ENCODE data around the gene RXRA.

RXRA gene

DNA sequence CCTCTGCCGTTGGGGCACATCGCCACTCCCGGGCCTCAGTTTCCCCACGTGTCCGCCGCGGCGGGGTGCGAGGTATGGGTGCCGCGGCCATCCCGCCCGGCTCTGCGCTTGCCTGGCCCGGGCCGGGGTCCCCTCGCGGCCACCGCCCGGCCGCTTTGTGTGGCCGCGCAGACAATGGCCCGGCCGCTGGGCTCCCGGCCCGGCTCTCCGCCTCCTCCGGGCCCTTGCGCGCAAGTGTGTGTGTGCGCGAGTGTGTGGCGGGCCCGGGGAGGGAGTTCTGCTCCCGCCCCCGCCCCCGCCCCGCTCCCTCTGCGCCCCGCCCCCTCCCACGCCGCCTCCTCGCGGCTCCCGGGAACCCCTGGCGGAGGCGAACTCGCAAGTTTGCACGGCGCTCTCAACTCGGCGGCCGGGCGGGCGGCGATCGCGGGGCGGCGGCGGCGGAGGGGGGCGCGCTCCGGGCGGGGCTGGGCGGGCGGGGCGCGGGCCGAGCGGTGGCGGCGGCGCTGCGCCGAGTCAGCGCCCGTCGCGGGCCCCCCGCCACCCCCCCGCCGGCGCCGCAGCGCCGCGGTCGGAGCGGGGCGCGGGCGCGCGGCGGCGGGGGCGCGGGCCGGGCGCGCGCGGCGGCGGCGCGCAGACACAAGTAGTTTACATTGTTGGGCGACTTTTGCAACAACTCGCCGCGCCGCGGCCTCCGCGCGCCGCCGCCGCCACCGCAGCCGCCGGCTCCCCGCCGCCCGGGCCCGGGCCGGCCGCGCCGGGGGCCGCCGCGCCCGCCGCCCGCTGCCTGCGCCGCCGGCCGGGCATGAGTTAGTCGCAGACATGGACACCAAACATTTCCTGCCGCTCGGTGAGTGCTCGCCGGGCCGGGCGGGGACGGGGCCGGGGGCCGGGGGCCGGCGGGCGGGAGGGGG is at the start of gene RXRA:
TSS of gene RXRA (plus strand) at position 643 of the 911 bp plus-strand sequence. CDS start at position 820, 177 bp downstream.
- FAIRE-seq: no peak

DNA sequence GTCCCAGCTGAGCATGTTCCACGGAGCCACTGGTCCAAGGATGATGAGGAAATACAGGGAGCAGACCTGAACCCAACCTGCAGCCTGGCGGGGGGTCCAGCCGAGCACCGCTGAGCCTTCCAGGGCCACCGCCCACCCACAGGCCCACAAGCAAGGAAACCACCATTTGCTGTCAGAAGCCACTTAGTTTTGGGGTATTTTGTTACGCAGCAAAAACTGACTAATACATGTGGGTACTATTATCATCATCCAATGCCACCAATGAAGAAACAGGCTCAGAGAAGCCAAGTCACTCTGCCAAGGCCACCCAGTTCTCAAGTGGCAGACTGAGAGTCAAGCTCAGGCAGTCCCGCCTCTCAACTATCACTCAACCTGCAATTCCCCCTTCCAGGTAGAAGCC is 48.0 kb upstream of the RXRA start:
- FAIRE-seq: no peak

DNA sequence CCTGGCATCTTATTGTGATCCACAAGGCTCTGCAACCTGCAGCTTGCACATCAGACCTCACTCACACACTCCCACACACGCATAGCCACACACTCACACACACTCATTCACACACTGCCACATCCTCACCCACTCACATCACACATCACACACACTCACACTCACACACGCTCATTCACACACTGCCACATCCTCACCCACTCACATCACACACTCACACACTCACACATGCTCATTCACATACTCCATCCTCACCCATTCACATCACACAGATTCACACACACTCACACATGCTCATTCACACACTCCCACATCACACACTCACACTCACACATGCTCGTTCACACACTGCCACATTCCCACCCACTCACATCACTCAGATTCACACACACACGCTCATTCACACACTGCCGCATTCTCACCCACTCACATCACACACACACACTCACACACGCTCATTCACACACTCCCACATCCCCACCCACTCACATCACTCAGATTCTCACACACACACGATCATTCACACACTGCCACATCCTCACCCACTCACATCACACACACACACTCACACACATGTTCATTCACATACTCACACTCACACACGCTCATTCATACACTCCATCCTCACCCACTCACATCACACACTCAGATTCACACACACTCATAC is 47.1 kb upstream of the RXRA start:
- no peak for FAIRE-seq

DNA sequence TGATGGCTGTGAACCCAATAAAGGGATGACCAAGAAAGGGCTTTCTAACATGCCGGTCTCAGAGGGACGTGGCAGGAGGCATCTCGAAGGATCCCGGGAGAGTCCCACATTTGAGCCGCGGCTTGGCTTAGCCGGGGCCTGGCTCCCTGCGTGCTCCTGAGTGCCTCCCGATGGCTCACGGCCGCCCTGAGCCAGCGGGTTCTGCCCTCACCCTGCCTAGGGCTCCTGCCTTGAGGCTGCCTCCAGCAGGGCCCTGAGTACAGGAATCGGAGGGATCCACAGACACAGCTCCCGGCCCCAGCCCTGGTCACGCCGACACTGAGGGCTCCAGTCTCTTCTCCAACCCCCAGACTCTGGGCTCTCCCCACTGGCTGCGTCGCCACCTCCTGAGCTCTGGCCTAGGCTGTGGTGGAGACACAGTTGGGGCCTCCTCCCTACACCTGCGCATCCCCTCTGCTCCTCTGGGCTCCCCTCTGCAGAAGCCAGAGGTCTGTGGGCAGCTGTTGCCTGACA is 44.1 kb upstream of the RXRA start:
- no peak for FAIRE-seq

DNA sequence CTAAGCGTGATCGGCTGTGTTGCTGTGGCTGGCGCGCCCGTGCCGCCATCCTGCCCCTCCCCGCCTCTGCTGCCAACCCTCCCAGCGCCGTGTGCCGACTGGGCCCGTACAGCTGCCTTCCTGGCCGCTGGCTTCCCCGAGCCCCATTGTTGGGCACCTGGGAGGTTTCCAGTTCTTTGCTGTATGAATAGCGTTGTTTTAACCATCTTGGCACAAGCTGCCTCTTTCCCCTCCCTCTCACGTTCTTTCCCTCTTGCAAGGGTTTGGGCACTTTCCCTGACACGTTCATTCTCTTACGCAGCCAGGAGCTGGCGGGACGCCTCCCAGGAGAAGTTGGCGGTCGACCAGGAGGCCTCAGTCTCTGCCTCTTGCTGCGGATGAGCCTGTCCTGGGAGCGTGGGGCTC is 43.1 kb upstream of the RXRA start:
- FAIRE-seq: no peak

DNA sequence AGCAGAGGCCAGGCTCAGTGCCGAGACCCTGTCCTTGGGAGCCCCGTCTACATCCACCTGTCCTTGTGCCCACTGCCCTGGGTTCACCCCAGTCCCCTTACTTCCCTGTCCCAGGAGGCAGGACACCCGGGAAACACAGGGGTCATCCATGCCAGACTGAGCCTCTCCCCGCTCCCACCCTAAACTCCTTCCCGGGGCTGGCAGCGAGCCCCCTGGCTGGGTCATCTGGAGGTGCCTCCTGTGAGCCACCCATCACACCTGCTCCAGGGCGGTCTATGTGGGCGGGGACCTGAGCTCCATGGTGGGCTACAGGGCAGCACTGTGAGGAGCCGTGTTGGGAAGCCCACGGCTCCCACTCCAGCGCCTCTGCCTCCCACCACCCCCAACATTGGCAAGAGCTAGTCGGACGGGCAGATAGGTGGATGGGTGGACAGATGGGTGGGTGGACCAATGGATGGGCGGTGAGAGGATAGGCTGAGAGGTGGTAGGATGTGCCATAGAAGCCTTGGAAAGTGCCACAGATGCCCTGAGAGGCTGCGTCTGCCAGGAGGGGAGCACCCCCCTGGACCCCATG is 42.5 kb upstream of the RXRA start:
- no peak for FAIRE-seq

DNA sequence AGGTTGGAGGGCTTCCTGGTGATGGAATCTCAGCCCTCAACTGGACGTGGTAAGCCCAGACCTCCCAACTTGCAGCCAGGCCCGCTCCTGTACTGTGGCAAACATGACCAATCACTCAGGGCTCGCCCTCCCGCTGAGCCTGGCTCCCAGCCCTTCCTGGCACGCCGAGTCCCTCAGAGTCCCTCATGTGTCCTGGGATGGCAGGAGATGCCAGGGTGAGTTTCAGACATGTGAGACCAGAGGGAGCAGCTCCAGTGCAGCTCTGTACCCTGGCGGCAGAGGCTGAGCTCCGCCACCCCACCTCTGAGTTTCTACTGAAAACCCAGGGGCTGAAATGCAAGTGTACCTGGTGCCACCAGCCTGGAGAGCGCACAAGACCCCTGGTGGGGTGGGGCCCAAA is 42.0 kb upstream of the RXRA start:
- no peak for FAIRE-seq

DNA sequence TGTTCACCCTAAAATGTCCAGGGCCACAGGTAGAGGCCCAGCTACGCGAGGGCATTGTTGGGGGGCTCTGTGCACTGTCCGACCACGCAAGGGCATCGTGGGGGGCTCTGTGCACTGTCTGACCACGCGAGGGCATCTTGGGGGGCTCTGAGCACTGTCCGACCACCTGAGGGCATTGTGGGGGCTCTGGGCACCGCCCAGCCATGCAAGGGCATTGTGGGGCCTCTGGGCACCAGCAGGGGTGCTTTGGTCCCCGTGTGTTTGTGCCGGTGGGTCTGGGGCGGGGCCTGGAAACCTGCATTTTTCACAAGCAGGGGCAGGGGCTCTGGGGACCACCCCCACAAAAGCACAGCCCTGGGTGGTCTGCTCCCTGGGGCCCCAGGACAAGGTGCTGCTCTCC is 41.5 kb upstream of the RXRA start:
- FAIRE-seq: no peak

DNA sequence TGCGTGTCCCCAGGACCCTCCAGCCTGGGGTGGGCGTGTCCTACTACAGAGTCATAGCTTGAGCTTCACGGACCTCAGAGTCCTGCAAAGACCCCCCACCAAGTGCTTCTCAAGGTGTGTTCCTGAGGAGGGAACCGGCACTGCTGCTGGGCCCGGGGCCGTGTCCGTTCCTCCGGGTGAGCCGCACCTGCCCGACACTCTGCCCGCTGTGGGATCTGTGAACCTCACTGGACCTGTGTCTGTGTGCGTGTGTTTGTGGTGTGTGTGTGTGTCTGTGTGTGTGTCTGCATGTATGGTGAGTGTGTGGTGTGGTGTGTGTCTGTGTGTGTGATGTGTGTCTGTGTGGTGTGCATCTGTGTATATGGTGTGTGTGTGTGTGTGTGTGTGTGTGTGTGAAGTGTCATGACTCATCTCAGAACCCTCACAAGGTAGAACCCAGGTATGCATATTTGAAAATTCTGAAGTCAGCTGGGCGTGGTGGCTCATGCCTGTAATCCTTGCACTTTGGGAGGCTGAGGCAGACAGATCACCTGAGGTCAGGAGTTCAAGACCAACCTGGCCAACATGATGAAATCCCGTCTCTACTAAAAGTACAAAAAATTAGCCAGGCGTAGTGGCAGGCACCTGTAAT is 40.9 kb upstream of the RXRA start:
- no peak for FAIRE-seq

DNA sequence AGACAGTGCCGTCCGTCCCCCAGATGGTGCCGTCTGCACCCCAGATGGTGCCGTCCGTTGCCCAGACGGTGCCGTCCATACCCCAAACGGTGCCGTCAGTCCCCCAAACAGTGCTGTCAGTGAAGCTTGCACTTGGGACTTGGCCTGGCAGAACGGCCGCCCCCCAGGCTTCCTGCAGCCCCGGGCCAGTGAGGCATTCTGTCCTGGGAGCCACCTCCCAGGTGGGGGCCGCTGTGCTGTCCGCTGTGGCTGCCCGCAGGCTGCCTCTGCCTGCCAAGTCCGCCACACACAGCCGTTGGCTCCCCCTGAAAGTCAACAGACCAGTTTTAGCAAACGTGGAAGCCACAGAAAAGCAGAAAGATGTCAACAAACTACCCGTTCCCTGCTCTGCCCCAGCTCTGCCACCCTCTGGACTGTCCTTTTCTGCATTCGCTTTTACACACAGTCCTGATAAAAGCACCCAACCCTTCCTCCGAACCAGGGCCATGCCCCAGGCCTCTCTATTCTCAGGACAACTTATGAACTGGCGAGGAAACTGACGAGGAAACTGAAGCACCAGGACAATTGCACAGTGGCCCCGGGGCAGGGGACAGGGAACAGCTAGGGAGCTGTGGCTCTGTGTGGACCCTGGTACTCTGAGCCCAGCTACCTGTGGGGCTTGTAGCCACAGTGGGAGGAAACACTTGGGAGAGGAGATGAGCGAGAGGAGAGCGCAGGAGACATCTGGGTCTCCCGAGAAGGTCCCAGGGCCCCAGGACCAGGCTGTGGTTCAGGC is 39.6 kb upstream of the RXRA start:
- FAIRE-seq: no peak

DNA sequence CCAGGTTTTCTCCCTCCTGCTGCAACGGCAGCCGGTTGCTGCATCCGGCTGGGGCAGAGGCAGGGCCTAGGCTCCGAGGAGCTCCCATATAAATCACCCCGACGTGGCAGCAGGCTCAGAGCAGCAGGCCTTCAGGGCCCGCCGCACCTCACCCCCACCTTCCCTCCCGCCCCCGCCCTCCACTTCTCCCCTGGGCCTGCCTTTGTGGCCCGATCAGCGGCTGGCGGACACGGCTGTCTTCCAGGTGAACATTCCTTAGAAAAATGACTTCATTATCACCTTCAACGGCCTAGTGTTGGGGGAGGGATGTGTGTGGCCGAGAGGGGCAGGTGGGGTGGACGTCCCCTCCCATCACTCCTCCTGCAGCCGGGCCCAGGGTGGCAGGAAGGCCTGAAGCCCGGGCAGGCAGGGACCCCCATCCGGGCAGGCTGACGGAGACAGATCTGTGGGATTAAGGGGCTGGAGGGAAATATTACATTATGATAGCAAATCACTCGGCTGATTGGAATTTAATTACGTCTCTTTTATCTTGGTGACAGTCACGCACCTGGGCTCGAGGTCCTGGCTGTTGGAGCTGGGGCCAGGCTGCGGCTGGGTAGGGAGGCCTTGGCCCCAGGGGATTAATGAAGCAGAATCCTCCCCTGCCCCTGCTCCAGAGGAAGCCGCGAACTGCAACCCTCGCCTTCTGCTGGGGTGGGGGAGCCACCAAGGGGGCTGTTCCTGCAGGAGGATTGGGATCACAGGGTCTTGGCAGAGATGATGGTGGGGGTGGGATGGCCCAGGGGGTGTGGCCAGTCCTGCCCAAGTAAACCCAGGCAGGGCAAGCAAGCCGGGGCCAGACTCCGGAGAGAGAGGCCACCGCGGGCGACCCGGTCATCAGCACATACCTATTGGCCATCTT is 38.4 kb upstream of the RXRA start:
- no peak for FAIRE-seq

DNA sequence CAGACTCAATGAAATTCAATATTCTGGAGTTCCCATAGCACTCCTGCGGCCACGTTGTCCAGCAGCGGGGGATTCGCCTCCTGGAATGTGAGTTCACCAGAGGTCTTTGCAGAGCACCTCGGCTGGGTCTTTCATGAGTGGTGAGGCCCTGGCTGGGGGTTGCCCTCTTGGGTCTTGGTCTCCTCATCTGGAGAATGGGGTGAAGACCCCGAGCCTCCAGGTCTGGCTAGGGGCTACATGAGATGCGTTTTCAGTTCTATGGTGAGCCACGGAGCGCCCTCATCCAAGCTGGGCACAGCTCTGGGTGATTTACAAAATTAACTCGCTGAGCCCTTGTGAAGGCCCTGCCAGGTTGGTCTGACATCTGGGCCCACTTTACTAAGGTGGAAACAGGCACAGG is 37.5 kb upstream of the RXRA start:
- no peak for FAIRE-seq

DNA sequence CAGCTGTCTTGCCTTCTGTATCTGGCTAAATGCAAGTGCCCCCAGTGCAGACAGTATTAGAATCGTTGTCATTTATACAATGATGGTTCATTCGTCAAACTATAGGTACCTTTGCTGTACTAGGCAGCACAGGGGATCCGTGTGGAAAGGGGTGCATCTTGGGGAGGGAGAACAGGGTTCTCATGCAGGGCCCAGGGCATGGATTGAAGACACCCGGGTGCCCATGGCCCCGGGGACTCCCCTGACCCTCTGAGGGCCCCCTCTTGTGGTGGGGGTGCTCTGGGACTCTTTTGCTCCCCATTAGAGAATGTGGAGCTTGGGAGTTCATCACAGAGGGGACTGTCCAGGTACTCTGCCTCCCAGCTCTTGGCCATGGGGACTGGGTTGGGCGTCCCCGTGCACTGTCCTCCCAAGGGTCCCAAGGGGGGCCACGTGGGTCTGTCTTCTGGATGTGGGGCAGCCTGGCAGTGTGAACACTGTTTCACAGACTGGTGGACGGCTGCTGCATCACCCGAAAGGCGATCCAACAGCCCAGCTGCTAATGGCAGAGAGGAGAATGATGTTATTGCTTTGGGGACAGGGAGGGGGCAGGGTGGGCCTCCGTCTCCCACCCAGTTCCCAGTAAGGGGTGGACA is 36.9 kb upstream of the RXRA start:
- FAIRE-seq: no peak

DNA sequence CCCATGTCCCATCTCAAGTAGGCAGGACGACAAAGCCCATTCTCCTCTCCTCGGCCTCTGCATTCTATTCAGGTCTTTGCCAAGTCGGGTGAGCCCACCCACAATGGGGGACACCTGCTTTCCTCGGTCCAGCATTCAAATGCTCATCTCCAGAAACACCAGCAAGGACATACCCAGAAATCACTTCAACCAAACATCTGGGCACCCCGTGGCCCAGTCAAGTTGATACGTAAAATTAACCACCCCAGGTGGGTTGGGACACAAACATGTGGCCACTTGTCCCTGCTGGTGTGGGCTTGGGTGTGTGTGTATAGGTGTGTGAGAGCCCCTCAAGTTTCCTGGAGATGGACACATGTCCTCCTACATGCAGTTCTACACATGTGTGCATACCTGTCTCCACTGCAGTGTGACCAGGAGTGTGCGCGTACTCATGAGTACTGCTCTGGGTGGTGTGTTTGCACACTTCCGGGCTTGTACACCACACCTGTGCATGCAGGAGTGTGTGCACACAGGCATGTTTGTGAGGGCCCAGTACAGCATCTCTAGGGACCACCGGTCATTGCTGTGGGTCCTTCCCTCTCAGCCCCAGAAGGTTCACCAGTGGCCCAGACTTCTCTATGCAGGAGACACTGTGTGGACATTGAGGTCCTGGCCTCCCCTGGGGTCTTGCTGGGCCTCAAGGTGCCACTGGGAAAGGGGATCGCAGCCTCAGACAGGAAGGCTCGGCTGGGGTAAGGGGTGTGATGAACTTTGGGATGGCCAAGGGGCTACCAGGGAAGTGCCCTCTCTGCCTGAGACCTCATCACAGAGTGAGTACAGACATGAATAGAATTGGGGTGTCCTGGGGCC is 35.4 kb upstream of the RXRA start:
- FAIRE-seq: no peak

DNA sequence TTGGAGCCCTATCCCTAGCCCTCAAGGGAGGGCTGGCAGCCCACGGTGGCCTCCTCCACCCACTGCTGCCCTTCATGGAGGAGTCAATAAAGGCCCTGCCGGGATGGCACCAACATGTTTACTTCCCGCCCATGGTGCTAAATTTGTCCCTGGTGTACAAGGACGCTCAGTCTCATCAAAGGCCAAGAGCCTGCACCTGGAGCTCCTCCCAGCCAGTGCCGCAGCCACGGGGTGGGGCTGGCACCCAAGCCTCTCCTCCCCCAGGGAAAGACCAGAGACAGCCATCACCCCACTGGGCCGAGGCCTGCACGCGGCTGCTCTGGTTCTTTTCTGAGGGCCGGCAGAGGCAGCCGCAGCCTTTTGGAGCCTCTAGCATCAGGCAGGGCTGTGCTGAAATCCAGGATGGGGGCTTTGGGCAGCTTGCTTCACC is 34.8 kb upstream of the RXRA start:
- FAIRE-seq: no peak

DNA sequence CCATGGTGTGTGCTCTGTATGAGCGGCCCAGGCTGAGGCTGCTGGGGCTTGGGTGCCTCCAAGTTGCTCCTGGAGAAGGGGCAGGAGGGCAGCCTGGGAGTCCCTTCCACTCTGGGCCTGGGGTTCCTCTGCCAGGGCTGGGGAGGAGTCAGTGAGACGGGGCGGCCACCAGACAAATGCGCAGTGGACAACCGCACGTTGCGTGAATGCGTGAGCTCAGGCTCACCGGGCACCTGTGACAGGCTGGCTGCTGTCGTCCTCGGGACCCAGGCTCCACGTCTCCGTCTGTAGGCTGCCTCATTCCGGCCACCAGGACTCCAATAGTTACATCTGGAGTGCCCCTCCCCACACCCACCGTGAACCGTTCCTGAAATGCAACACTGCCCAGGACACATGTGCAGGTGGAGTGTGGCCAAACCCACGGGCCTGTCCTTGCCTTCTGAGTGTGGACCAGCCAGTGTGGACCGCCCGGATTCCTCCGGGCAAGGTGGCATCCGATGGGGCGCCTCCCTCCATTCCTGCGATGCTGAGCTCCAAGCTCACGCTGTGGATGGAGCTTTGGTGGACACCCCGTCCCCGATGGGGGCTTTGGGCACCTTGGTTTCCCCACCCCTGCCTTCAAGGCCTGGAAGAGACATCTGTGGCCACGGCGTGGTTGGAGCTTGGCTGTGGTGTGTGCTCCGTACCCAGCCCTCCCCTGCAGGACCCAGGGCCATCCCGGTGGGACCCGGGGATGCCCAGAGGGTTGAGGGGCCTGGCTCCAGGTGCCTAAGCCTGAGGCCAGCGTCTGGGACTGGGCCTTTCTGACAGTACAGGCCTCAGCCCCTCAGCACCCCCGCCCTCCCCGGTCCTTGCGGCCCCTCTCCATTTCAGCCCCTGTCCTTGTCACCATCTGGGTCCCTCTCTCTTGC is 34.0 kb upstream of the RXRA start:
- no peak for FAIRE-seq

DNA sequence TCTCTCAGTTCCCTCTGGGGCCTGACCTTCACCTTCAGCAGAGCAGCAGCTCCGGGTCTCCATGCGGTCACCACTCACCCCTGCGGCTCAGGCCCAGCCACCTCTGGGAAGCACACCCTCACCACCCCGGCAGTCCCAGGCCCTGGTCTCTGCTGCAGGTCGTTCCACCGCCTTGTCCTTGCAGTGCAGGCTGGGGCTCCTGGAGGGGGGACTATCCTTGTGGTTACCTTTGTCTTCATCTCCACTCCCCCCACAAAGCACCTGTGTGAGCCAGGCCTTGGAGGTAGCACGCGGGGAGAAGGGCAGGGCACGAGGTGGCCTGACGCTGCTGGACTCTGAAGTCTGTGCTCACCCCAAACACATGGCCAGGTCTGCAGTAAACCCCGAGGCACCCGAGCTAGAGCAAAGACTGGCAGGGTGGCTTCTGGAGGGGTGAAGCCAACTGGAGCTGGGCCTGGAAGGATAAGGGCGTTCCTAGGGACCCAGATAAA is 33.2 kb upstream of the RXRA start:
- no peak for FAIRE-seq

DNA sequence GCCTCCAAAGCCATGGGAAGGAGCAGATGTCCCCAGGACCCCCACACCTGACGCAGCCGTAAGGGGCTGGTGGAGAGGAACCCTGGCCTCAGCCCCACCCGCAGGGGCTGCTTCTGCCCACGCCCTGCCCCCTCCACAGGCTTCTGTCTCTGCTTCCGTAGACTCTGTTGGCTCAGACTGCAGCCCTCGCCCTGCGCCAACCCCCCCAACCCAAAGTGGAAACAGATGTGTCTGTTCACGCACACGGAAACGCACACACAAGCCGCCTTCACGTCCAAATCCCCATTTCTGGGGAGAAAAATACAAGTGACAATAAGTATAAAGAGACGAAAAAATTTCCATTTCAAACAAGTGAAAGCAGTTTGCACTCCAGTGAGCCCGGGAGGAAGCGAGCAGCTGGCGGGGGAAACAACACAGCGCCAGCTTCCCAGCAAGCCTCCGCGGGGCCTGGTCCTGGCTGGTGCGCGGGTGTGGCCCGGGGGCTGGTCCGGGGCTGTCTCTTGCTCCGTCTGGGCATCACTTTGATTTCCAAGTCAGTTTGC is 32.6 kb upstream of the RXRA start:
- FAIRE-seq: no peak
